ENCODE measurements around the gene TAX1BP3.

The TAX1BP3 gene

GRCh38 chr17:3621146-3621720 lies 47.1 kb downstream of the TAX1BP3 start:
- no peak for TF ChIP-seq EGR1 (IDR thresholded peaks at IDR 0.05)
- no peak for TF ChIP-seq CREB1 (IDR thresholded peaks at IDR 0.05; ENCODE audit: low read depth)
- no peak for TF ChIP-seq EP300 (IDR thresholded peaks at IDR 0.05; ENCODE audit: borderline replicate concordance)
- no peak for TF ChIP-seq TEAD4 (IDR thresholded peaks at IDR 0.05)
- TF ChIP-seq USF1 (IDR thresholded peaks at IDR 0.05) = no peak

GRCh38 chr17:3615160-3615870 lies 53.1 kb downstream of the TAX1BP3 start:
- TF ChIP-seq RAD21 (IDR thresholded peaks at IDR 0.05; ENCODE audit: low read depth) (no peak), NFIC (IDR thresholded peaks at IDR 0.05) (no peak), EGR1 (IDR thresholded peaks at IDR 0.05) (no peak), MAX (IDR thresholded peaks at IDR 0.05) (no peak), YY1 (IDR thresholded peaks at IDR 0.05; ENCODE audit: low read depth) (no peak), FOXM1 (IDR thresholded peaks at IDR 0.05; ENCODE audit: borderline replicate concordance, low read depth) (no peak), REST (IDR thresholded peaks at IDR 0.05; ENCODE audit: low read depth) (no peak), USF1 (IDR thresholded peaks at IDR 0.05) (no peak), EP300 (IDR thresholded peaks at IDR 0.05; ENCODE audit: borderline replicate concordance) (no peak), TEAD4 (IDR thresholded peaks at IDR 0.05) (no peak), TCF12 (IDR thresholded peaks at IDR 0.05; ENCODE audit: low read depth) (no peak), ZBTB7A (IDR thresholded peaks at IDR 0.05; ENCODE audit: low read depth) (no peak)

GRCh38 chr17:3613124-3613523 lies 55.3 kb downstream of the TAX1BP3 start:
- no peak for TF ChIP-seq USF1 (IDR thresholded peaks at IDR 0.05)
